H1 (cell line): Measurements from ENCODE around the gene TOP2B.

ENCODE experiments used
- EZH2 ChIP-seq: fragments of 200-600 bp; sonication (generic); IDR thresholded peaks from 2 replicates; pipeline ENCODE4 v1.7.1; 2012; ENCODE audit warnings: low read depth, mild to moderate bottlenecking, moderate library complexity, low read length, inconsistent platforms; ENCODE audit not compliant: severe bottlenecking
- SIN3A ChIP-seq, 2 experiments: IDR thresholded peaks in 1 of 2; conservative IDR thresholded peaks in 1 of 2; 2 replicates each; pipeline ENCODE4 v1.6.1; 2011 to 2012; ENCODE audit warnings: low read length in 2 of 2, improper control_type of control experiment in 1 of 2, low read depth in 1 of 2, mild to moderate bottlenecking in 1 of 2

GRCh38 chr3:25693238-25693637 is 28.5 kb upstream of the TOP2B start:
- TF ChIP-seq EZH2 = no peak
- no peak for TF ChIP-seq SIN3A (conservative IDR thresholded peaks at IDR 0.05 in 1 of 2, IDR thresholded peaks at IDR 0.05 in 1 of 2; ENCODE audit: low read depth in 1 of 2, low read length in 2 of 2)
